HEK293 (cell line): ENCODE results near the gene PLEKHM2.

Experiments
- CTCF ChIA-PET: fragments of 350-600 bp; formaldehyde crosslinking; extraction: SDS; loops from one replicate; lab custom pipeline; 2021; ENCODE audit warnings: antibody characterized with exemption; lab: Yijun Ruan, JAX
- POLR2A ChIA-PET: fragments of 300-600 bp; formaldehyde crosslinking; extraction: SDS; loops from one replicate; lab custom pipeline; 2020; ENCODE audit warnings: antibody characterized with exemption, inconsistent platforms; lab: Yijun Ruan, JAX
- H3K27ac ChIP-seq: fragments of 200-500 bp; sonication (Bioruptor generic); 2 replicates; pipeline ENCODE4 v1.5.1; 2014; ENCODE audit warnings: low read depth, low read length, control low read depth, inconsistent platforms; ENCODE audit errors: extremely low read depth
- H3K36me3 ChIP-seq, 2 experiments: fragments of 200-500 bp in 1 of 2; sonication (Bioruptor generic) in 1 of 2; 1 replicate in 1 of 2; 2 replicates in 1 of 2; pipeline ENCODE4 v1.5.1; 2014 to 2017; ENCODE audit warnings: inconsistent platforms in 2 of 2, low read length in 2 of 2; ENCODE audit not compliant: control insufficient read depth in 2 of 2, insufficient read depth in 1 of 2
- H3K4me1 ChIP-seq: fragments of 200-500 bp; sonication (Bioruptor generic); 2 replicates; pipeline ENCODE4 v1.5.1; 2014; ENCODE audit warnings: mild to moderate bottlenecking, low read length, inconsistent platforms; ENCODE audit not compliant: control insufficient read depth, insufficient read depth
- H3K4me3 ChIP-seq: 2 replicates; pipeline ENCODE4 v1.5.1; 2011; ENCODE audit warnings: low read depth, mild to moderate bottlenecking, control low read depth, low read length, moderate library complexity
- H3K9me3 ChIP-seq: fragments of 200-500 bp; sonication (Bioruptor generic); 2 replicates; pipeline ENCODE4 v1.5.1; 2014; ENCODE audit warnings: low read depth, low read length, inconsistent platforms; ENCODE audit not compliant: control insufficient read depth, insufficient read depth
- PRDM10 ChIP-seq: fragments of 450-650 bp; formaldehyde crosslinking; IDR thresholded peaks from 2 replicates; pipeline ENCODE4 v1.5.1; 2016; ENCODE audit warnings: missing biosample characterization, missing genetic modification characterization
- REST ChIP-seq: fragments of 450-650 bp; formaldehyde crosslinking; IDR thresholded peaks from 2 replicates; pipeline ENCODE4 v1.5.1; 2016; ENCODE audit warnings: missing biosample characterization, missing genetic modification characterization
- SP2 ChIP-seq: fragments of 450-650 bp; formaldehyde crosslinking; IDR thresholded peaks from 2 replicates; pipeline ENCODE4 v1.5.1; 2016; ENCODE audit warnings: missing biosample characterization, missing genetic modification characterization
- TSHZ1 ChIP-seq: fragments of 450-650 bp; formaldehyde crosslinking; IDR thresholded peaks from 2 replicates; pipeline ENCODE4 v1.5.1; 2016; ENCODE audit warnings: missing biosample characterization, missing genetic modification characterization, borderline replicate concordance
- ZBTB10 ChIP-seq: fragments of 450-650 bp; formaldehyde crosslinking; IDR thresholded peaks from 2 replicates; pipeline ENCODE4 v1.5.1; 2016; ENCODE audit warnings: missing biosample characterization, missing genetic modification characterization
- ZBTB48 ChIP-seq: fragments of 450-650 bp; formaldehyde crosslinking; IDR thresholded peaks from 2 replicates; pipeline ENCODE4 v1.5.1; 2016; ENCODE audit warnings: missing biosample characterization, missing genetic modification characterization
- ZEB2 ChIP-seq: fragments of 450-650 bp; formaldehyde crosslinking; IDR thresholded peaks from 2 replicates; pipeline ENCODE4 v1.5.1; 2016; ENCODE audit warnings: missing biosample characterization, missing genetic modification characterization
- ZNF266 ChIP-seq: fragments of 450-650 bp; formaldehyde crosslinking; IDR thresholded peaks from 2 replicates; pipeline ENCODE4 v1.5.1; 2016; ENCODE audit warnings: missing biosample characterization, missing genetic modification characterization, low read depth
- ZNF37A ChIP-seq: fragments of 450-650 bp; IDR thresholded peaks from 2 replicates; pipeline ENCODE4 v1.5.1; 2018; ENCODE audit warnings: missing biosample characterization, missing genetic modification characterization
- ZNF398 ChIP-seq: fragments of 450-650 bp; formaldehyde crosslinking; IDR thresholded peaks from 2 replicates; pipeline ENCODE4 v1.5.1; 2017; ENCODE audit warnings: missing biosample characterization, missing genetic modification characterization
- ZNF558 ChIP-seq: fragments of 450-650 bp; formaldehyde crosslinking; IDR thresholded peaks from 2 replicates; pipeline ENCODE4 v1.5.1; 2016; ENCODE audit warnings: missing biosample characterization, missing genetic modification characterization

Gene PLEKHM2

GRCh38 chr1:15757575-15758342, 73.6 kb downstream of the PLEKHM2 start (continued):
- no peak for TF ChIP-seq REST (tag by site-specific recombination)
- 0 out of 2 replicates have a peak, but pooled peaks have one; percentile 9 for TF ChIP-seq ZBTB48 (tag by site-specific recombination)
- TF ChIP-seq SP2 (tag by site-specific recombination), result peak; percentile 16; the same call in 1 of the 2 replicates

- Histone ChIP-seq H3K36me3 (no peaks in the 10 kb centered on the region), H3K27ac (peak within 1 kb of the TSS; percentile 67; the same call in 1 of the 2 replicates), H3K4me1 (peaks cover 7% of the 10 kb centered on the region; the same call in 1 of the 2 replicates), H3K9me3 (no peaks in the 10 kb centered on the region), H3K4me3 (peak within 1 kb of the TSS; percentile 43)
- ChIA-PET POLR2A (no interaction called here), CTCF (no interaction called here)
- TF ChIP-seq ZNF398 (tag by site-specific recombination), result peak; percentile 58
- TF ChIP-seq TSHZ1 (tag by site-specific recombination), result no peak
These were observed 74.3 kb downstream of the PLEKHM2 start, which contains the start of gene FBLIM1 for GRCh38 chr1:15758343-15758931. TSS of gene FBLIM1 (plus strand) at chr1:15758795. CDS start at chr1:15764984, 6,189 bp downstream.

GRCh38 chr1:15758953-15759661, 75.0 kb downstream of the PLEKHM2 start:
- peak overlapping the region; percentile 43 for H3K4me3 ChIP-seq
- peak overlapping the region; percentile 67; the same call in 1 of the 2 replicates for H3K27ac ChIP-seq
- peaks cover 7% of the 10 kb centered on the region; the same call in 1 of the 2 replicates for H3K4me1 ChIP-seq
- H3K9me3 ChIP-seq, result no peaks in the 10 kb centered on the region
- peaks cover 0 to 1% of the 10 kb centered on the region in 2 experiments; a peak in 1 of 3 replicates for H3K36me3 ChIP-seq
- ChIA-PET CTCF (no interaction called here), POLR2A (no interaction called here)
- TF ChIP-seq ZNF266 (tag by site-specific recombination), result no peak
- no peak for TF ChIP-seq ZNF558 (tag by site-specific recombination)
- peak; percentile 48; the same call in 1 of the 2 replicates for TF ChIP-seq ZEB2 (tag by site-specific recombination)
- peak; percentile 24; the same call in 1 of the 2 replicates for TF ChIP-seq ZNF37A (tag by site-specific recombination)
- TF ChIP-seq PRDM10, result 0 out of 2 replicates have a peak, but pooled peaks have one; percentile 28
- peak; percentile 35; the same call in 1 of the 2 replicates for TF ChIP-seq ZBTB10 (tag by site-specific recombination)
